HUDEP-2 (cell line): ENCODE data around the gene RFX2.

Experiments used
- DNase-seq, 76 experiments: peaks; one replicate each; lab custom pipeline; 2025; ENCODE audit not compliant: unreplicated experiment in 76 of 76; lab: John Stamatoyannopoulos, UW

RFX2 gene

GRCh38 chr19:6110360-6110977 lies at the start of gene RFX2:
TSS of gene RFX2 (minus strand) at chr19:6110500. CDS start at chr19:6047496, 63,004 bp downstream.
- peak; percentile 84 to 100 (median 100) for DNase-seq

GRCh38 chr19:6156033-6156432 lies 45.7 kb upstream of the RFX2 start:
- no peak for DNase-seq

GRCh38 chr19:6150289-6150688 lies 40.0 kb upstream of the RFX2 start:
- no peak for DNase-seq

GRCh38 chr19:6141217-6141616 lies 30.9 kb upstream of the RFX2 start:
- DNase-seq: no peak

GRCh38 chr19:6138511-6138910 lies 28.2 kb upstream of the RFX2 start:
- DNase-seq: no peak

- DNase-seq: no peak
These were observed 27.8 kb upstream of the RFX2 start for GRCh38 chr19:6138066-6138465.

- no peak for DNase-seq
These were observed 22.9 kb upstream of the RFX2 start for GRCh38 chr19:6133231-6133630.

- no peak for DNase-seq
These were observed 22.2 kb upstream of the RFX2 start for GRCh38 chr19:6132482-6132881.

GRCh38 chr19:6127716-6128335 lies 17.5 kb upstream of the RFX2 start:
- DNase-seq: no peak

- peak in 35 of 76 experiments; percentile 10 to 76 (median 52) for DNase-seq
These were observed 16.2 kb upstream of the RFX2 start for GRCh38 chr19:6126335-6126974.

- peak in 62 of 76 experiments; percentile 23 to 83 (median 50) for DNase-seq
These were observed 15.3 kb upstream of the RFX2 start for GRCh38 chr19:6125571-6125989.

- no peak for DNase-seq
These were observed 8.7 kb upstream of the RFX2 start for GRCh38 chr19:6119031-6119430.

- no peak for DNase-seq
These were observed 7.7 kb upstream of the RFX2 start for GRCh38 chr19:6118043-6118442.

- DNase-seq: no peak
These were observed 7.2 kb upstream of the RFX2 start for GRCh38 chr19:6117534-6117933.

GRCh38 chr19:6116749-6117430 lies 6.6 kb upstream of the RFX2 start:
- DNase-seq: no peak

GRCh38 chr19:6115992-6116391 lies 5.7 kb upstream of the RFX2 start:
- no peak for DNase-seq

GRCh38 chr19:6113616-6114188 lies 3.4 kb upstream of the RFX2 start:
- no peak for DNase-seq

GRCh38 chr19:6109947-6110346 lies 353 bp downstream of the RFX2 start:
- DNase-seq: no peak

- peak in 28 of 76 experiments; percentile 14 to 59 (median 32) for DNase-seq
These were observed 1.3 kb downstream of the RFX2 start for GRCh38 chr19:6108721-6109633.
